OCI-LY3 (cell line): ENCODE measurements around the gene FBH1.

Experiments
- EZH2phosphoT487 ChIP-seq: fragments of 200-600 bp; shearing (Covaris generic); IDR thresholded peaks from 2 replicates; pipeline ENCODE4 v1.6.1; 2018; ENCODE audit warnings: antibody characterized with exemption, mixed run types, low read depth
- TF ChIP-seq, protein P1 (sequence below): fragments of 200-600, 300-600 bp; sonication (generic); IDR thresholded peaks from 2 replicates; pipeline ENCODE4 v1.5.1; 2014; ENCODE audit warnings: antibody characterized with exemption, low read length, low read depth

GRCh38 chr10:5933909-5934546 is 44.0 kb downstream of the FBH1 start:
- TF ChIP-seq, protein P1, sequence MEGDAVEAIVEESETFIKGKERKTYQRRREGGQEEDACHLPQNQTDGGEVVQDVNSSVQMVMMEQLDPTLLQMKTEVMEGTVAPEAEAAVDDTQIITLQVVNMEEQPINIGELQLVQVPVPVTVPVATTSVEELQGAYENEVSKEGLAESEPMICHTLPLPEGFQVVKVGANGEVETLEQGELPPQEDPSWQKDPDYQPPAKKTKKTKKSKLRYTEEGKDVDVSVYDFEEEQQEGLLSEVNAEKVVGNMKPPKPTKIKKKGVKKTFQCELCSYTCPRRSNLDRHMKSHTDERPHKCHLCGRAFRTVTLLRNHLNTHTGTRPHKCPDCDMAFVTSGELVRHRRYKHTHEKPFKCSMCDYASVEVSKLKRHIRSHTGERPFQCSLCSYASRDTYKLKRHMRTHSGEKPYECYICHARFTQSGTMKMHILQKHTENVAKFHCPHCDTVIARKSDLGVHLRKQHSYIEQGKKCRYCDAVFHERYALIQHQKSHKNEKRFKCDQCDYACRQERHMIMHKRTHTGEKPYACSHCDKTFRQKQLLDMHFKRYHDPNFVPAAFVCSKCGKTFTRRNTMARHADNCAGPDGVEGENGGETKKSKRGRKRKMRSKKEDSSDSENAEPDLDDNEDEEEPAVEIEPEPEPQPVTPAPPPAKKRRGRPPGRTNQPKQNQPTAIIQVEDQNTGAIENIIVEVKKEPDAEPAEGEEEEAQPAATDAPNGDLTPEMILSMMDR, result no peak
- no peak for TF ChIP-seq EZH2phosphoT487
